Pons (tissue), 1 donor: Measurements from ENCODE around the gene MMP17.
"Not testable (repeated sequence)": the region's sequence is repeated elsewhere in the genome, so short reads cannot be mapped to it uniquely, and the experiment has no call there.

ENCODE experiments used
- DNase-seq: peaks from one replicate; pipeline ENCODE4 v3.0.0-alpha.2; 2016; ENCODE audit warnings: low spot score

Gene MMP17

DNA sequence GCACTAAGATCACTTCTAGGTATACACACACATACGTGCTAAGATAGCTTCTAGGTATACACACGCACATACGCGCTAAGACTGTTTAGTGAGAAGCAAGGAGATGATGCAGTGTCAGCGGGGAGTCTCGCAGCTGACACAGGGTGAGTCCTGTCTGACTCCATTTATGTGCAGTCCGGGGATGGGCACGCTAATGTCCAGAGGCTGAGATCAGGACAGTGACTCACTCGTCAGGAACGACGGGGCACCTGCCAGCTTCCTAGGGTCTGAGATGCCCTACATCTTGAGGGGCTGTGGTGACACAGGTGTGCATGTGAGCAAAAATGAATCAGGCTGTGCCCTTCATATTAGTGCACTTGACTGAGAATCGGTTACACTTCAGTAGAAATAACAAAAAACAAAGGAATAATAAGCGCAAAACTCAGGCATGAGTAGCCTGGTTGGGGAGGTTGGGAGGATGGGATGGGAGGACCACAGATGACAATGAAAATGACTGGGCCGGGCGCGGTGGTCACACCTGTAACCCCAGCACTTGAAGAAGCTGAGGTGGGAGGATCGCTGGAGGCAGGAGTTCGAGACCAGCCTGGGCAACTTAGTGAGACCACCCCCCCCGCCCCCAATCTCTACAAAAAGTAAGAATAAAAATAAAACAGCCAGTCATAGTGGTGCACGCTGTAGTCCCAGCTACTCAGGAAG is 37.1 kb downstream of the MMP17 start:
- no peak for DNase-seq

- DNase-seq: no peak
Observed at GRCh38 chr12:131867471-131867870, 39.3 kb downstream of the MMP17 start.

DNA sequence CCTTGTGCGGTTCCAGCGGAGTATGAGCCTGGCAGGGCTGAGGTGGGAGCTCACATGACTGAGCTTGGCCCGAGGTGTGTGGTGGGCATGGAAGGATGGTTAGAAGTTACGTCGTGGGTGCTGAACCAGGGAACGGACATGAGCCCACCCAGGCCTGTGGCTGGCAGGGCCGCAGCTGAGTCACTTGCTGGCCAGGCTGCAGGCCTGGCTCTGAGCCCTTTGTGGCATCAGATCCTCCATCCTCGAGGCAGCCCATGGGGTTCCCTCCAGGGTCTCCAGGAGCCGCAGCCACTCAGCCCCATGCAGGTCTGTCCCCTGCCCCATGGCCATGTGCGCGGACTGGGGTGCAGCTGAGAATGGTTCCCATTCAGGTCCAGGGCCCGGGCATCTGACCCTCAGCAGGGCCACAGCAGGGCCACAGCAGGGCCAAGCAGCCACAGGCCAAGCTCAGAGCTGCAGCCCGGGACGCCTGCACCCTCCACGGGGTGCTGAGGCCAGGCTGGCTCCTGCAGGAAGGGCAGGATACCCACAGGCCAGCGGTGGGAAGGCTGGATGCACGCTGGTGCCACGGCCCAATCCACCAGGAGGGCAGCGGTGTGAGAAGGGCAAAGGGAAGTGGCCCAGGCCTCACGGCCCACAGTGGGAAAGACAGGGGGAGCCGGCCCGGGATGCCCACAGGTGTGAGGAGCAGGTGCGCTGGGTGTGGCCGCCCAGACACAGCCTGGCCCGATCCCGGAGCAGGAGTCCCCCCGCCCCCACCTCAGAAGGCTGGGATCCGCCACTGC is 39.9 kb downstream of the MMP17 start:
- DNase-seq: no peak

- DNase-seq: no peak
Observed at GRCh38 chr12:131869871-131870418, 41.8 kb downstream of the MMP17 start.

GRCh38 chr12:131871677-131872076 is 43.5 kb downstream of the MMP17 start:
- DNase-seq: no peak

GRCh38 chr12:131872154-131873051 is 44.2 kb downstream of the MMP17 start:
- DNase-seq: no peak

GRCh38 chr12:131873293-131873692 is 45.1 kb downstream of the MMP17 start:
- no peak for DNase-seq

GRCh38 chr12:131874972-131875371 is 46.8 kb downstream of the MMP17 start:
- DNase-seq: not testable (repeated sequence)

GRCh38 chr12:131877216-131877615 is 49.0 kb downstream of the MMP17 start:
- not testable (repeated sequence) for DNase-seq

GRCh38 chr12:131878436-131878835 is 50.2 kb downstream of the MMP17 start:
- DNase-seq: not testable (repeated sequence)

- no peak for DNase-seq
Observed at GRCh38 chr12:131882804-131883520, 54.8 kb downstream of the MMP17 start.

DNA sequence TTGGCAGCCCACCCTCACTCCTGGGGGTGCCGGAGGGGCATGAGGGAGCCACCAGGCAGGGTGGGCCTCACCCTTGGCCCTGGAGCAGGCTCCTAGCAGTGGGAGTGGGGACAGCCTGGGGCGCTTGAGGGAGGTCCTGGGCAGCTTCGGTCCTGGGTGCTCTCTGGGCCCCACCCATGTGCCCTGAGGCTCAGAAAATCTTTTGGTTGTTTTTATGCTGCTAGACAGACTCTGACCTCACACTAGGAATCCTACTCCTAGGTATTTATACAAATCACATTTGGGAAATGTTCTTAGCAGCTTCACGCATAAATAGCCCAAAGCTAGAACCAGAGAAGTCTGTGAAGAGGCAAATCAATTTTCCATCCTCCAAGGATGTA is 55.3 kb downstream of the MMP17 start:
- no peak for DNase-seq

- DNase-seq: not testable (repeated sequence)
Observed at GRCh38 chr12:131885076-131885475, 56.9 kb downstream of the MMP17 start.

GRCh38 chr12:131885543-131886057 is 57.4 kb downstream of the MMP17 start:
- no peak for DNase-seq

- DNase-seq: not testable (repeated sequence)
Observed at GRCh38 chr12:131891722-131892121, 63.5 kb downstream of the MMP17 start.

GRCh38 chr12:131892711-131893604 is 64.8 kb downstream of the MMP17 start:
- DNase-seq: no peak

DNA sequence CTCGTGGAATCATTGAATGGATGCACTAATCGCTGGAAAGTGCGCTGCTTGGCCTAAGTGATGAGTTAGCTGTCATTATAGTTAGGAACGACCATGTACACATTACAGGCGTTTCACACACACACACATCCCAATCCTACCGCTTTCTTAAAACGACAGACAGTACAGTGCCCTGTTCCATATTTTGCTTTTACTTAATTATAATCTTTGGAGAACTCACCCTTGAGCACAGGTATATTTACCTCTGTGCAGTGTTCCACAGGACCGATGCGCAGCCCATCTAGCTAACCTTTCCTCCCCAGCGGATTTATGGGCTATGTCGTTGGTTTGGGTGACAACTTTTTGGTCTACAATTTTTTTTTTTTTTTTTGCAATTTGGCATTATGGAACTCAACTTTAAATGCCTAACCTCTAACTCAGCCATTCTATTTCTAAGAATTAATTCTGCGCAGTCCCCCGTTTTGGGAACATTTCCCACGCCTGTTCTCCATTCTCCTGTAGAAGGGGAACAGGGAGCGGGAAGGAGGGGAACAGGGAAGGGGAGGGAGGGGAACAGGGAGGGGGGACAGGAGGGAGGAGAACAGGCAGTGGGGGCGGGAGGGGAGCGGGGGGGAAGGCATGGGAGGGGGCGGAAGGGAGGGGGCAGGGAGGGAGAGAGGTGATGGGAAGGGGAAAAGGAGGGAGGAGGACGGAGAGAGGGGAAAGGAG is 65.6 kb downstream of the MMP17 start:
- peak; percentile 26 for DNase-seq

GRCh38 chr12:131894313-131894860 is 66.2 kb downstream of the MMP17 start, which contains the start of gene ULK1:
ULK1 (plus strand) TSS chr12:131894622; CDS start chr12:131895002, 380 bp downstream.
- peak; percentile 88 for DNase-seq
